ENCODE data around the gene UPK3BL1. TPM values are rescaled to one million over a fixed set of nuclear protein-coding genes. Genes with fewer than 3 reads are reported as not detected.
"Not testable (repeated sequence)": the region's sequence is repeated elsewhere in the genome, so short reads cannot be mapped to it uniquely, and the experiment has no call there.

Gene UPK3BL1, protein sequence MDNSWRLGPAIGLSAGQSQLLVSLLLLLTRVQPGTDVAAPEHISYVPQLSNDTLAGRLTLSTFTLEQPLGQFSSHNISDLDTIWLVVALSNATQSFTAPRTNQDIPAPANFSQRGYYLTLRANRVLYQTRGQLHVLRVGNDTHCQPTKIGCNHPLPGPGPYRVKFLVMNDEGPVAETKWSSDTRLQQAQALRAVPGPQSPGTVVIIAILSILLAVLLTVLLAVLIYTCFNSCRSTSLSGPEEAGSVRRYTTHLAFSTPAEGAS
- 10 to 100 TPM; 11.8 to 31.3 (median 22.0) TPM for total RNA-seq

DNA sequence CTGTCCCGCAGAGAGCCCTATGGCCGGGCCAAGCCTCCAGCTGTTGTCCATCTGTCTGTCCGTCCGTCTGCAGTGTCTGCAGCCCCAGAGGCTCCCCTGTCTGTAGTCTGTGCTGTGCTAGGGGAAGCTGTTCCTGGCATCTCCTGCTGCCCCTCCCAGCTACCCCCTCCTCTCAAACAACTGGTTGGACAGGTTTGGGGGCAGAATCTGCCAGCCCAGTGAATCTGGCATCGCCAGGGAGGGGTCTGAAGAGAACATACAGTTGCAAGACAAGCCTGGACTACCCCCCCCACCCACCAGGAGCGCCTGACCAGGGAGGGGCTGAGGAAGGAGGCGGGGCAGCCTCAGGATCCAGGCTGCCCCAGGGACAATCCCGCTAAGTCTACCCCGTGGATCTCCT lies at the start of gene UPK3BL1:
Gene UPK3BL1 (minus strand): TSS at position 101 of the 400 bp plus-strand sequence. CDS start 50 bp downstream, at position 51.
- intact Hi-C loops (cut with DNase I; ENCODE audit: low total_unique reads); H3K27me3 ChIP-seq; DNase-seq (ENCODE audit: low spot score in 2 of 2); H3K36me3 ChIP-seq; H3K4me1 ChIP-seq; H3K27ac ChIP-seq; H3K9me3 ChIP-seq; H3K4me3 ChIP-seq: not testable (repeated sequence)

GRCh38 chr7:102690602-102691001 lies 48.0 kb upstream of the UPK3BL1 start:
- H3K9me3 ChIP-seq; H3K4me1 ChIP-seq; H3K36me3 ChIP-seq; H3K27me3 ChIP-seq; DNase-seq (ENCODE audit: low spot score in 2 of 2); H3K27ac ChIP-seq; H3K4me3 ChIP-seq; intact Hi-C loops (cut with DNase I; ENCODE audit: low total_unique reads): not testable (repeated sequence)

DNA sequence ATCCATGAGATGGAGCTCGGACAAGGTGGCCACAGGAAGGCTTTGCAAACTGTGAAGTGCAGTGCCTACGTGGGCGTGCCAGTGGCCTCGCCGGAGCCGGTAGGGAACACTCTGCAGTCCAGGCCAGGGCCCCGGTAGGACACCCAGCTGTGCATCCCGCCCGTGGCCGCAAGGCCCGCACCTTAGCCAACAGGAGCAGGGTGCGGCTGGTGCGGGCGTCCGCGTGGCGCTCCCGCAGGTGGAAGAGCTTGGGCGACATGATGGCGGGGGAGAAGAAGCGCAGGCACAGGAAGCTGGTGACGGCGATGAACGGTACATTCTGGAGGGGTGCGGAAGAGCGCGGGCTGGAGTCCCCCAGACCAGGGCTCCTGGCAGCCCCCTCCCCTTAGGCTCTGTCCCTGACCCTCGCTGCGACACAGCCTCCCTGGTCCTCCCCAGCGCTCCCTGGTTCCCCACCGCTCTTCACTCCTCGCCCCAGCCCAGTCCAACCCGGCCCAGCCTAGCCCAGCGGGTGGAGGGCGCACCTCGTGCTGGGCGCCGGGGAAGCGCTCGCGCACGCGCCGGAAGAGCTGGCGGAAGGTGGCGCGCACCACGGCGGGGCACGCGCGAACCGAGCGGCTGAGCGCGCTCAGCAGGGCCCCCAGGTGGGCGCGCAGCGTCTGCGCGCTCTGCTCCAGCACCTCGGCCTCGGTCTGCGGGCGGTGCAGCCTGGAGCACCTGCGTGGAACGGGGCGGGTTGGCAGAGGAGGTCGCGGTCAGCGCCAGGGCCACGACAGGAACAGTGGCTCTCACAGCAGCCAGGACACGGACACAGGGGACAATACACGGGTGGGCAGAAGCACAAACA lies 47.1 kb upstream of the UPK3BL1 start:
- intact Hi-C loops (cut with DNase I; ENCODE audit: low total_unique reads); H3K36me3 ChIP-seq; H3K9me3 ChIP-seq; H3K27ac ChIP-seq; H3K4me1 ChIP-seq; H3K27me3 ChIP-seq; DNase-seq (ENCODE audit: low spot score in 2 of 2): not testable (repeated sequence)
- peak overlapping the region in 2 of 3 donors; percentile 3 to 37 for H3K4me3 ChIP-seq

GRCh38 chr7:102688299-102689036 lies 45.9 kb upstream of the UPK3BL1 start:
- H3K27ac ChIP-seq; H3K27me3 ChIP-seq; intact Hi-C loops (cut with DNase I; ENCODE audit: low total_unique reads); H3K4me3 ChIP-seq; H3K9me3 ChIP-seq; H3K4me1 ChIP-seq; DNase-seq (ENCODE audit: low spot score in 2 of 2); H3K36me3 ChIP-seq: not testable (repeated sequence)

- H3K27me3 ChIP-seq; H3K9me3 ChIP-seq; H3K4me1 ChIP-seq; H3K36me3 ChIP-seq; intact Hi-C loops (cut with DNase I; ENCODE audit: low total_unique reads); H3K27ac ChIP-seq; H3K4me3 ChIP-seq; DNase-seq (ENCODE audit: low spot score in 2 of 2): not testable (repeated sequence)
Measured at GRCh38 chr7:102682560-102682959, 40.0 kb upstream of the UPK3BL1 start.

DNA sequence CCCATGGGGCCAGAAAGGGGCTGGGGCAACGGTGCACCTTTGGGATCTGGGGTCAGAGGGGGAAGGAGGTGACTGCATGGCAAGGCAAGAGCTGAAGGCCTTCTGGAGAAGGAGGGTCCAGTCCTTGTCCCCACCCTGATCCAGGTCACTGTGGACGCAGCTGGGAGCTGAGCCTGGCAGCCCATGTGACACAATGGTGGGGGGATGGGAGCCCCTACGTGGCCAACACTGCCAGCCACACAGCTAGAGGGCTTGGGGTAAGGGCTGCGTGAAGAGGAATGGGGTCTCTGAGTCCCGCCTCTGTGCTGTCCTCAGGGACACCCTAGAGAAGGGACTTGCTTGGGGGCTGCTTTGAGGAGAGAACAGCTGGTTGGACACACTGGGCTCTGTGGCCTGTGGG lies 38.2 kb upstream of the UPK3BL1 start:
- H3K27me3 ChIP-seq; H3K36me3 ChIP-seq; DNase-seq (ENCODE audit: low spot score in 2 of 2); H3K4me1 ChIP-seq; intact Hi-C loops (cut with DNase I; ENCODE audit: low total_unique reads); H3K27ac ChIP-seq; H3K4me3 ChIP-seq; H3K9me3 ChIP-seq: not testable (repeated sequence)

DNA sequence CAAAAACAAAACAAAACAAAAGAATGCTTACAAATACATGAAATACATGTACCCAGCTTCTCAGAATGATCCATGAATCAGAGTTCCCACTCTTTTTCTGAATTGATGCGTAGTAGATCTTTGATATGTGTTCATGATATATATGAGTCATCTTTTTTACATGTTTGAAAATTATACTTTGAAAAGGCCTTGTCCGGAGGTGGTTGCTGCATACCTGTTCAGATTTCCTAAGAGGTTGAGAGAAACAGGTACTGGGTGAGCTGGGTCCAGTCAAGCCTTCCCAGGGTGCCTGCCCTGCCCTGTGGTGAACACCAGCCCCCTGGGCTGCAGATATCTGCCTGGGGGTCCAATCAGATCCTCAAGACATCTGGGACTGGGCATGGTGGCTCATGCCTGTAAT lies 33.0 kb upstream of the UPK3BL1 start:
- H3K27me3 ChIP-seq; H3K4me3 ChIP-seq; H3K9me3 ChIP-seq; H3K27ac ChIP-seq; H3K36me3 ChIP-seq; DNase-seq (ENCODE audit: low spot score in 2 of 2); H3K4me1 ChIP-seq; intact Hi-C loops (cut with DNase I; ENCODE audit: low total_unique reads): not testable (repeated sequence)

GRCh38 chr7:102673447-102674067 lies 31.0 kb upstream of the UPK3BL1 start:
- DNase-seq (ENCODE audit: low spot score in 2 of 2); H3K27ac ChIP-seq; H3K4me3 ChIP-seq; H3K4me1 ChIP-seq; intact Hi-C loops (cut with DNase I; ENCODE audit: low total_unique reads); H3K36me3 ChIP-seq; H3K9me3 ChIP-seq; H3K27me3 ChIP-seq: not testable (repeated sequence)

GRCh38 chr7:102671956-102672307 lies 29.3 kb upstream of the UPK3BL1 start:
- H3K9me3 ChIP-seq; DNase-seq (ENCODE audit: low spot score in 2 of 2); intact Hi-C loops (cut with DNase I; ENCODE audit: low total_unique reads); H3K36me3 ChIP-seq; H3K4me1 ChIP-seq; H3K27me3 ChIP-seq; H3K27ac ChIP-seq: not testable (repeated sequence)
- peak overlapping the region in 1 of 3 donors; percentile 63 for H3K4me3 ChIP-seq

DNA sequence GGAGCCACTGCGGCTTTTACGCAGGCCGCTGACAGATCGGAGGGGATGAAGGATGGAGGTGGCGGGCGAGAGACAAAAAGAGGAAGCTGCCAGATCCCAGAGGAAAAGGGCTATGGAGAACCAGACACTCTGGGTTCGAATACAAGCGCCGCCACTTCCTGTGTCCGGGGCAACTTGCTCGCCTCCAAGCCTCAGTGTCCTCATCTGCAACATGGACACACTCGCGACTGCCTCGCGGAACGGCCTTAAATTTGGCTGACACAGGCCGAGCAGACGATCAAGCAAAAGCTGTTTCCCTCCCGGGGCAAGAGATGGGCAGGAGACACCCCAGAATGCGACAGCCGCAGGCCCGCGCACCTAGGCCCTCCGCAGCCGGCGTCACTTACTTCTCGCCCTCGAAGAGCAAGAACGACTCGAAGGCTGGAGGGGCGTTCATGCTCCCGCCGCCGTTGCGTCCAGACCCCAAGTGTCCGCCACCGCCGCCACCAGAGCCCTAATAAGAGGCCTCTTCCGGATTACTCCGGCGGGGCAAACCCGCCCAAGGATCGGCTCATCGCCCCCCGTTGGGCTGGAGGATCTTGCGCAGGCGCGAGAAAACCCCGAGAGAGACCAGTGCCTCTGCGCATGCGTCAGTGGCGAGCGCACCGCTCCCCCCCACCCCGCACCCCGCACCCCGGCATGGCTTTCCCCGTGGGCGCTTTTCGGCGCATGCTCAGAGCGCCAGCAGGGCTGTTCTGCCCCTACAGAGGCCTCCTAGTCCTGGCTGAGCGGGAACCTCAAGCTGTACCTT lies 28.8 kb upstream of the UPK3BL1 start, which contains the start of gene POLR2J2:
Gene POLR2J2 (minus strand): TSS at position 498 of the 790 bp plus-strand sequence. CDS start 62 bp downstream, at position 436.
- DNase-seq (ENCODE audit: low spot score in 2 of 2), result peak in 1 of 2 donors; percentile 57
- H3K9me3 ChIP-seq; intact Hi-C loops (cut with DNase I; ENCODE audit: low total_unique reads); H3K36me3 ChIP-seq; H3K4me1 ChIP-seq; H3K27ac ChIP-seq; H3K27me3 ChIP-seq: not testable (repeated sequence)
- H3K4me3 ChIP-seq, result peak within 1 kb of the TSS; percentile 35 to 63 (median 45)

- H3K4me3 ChIP-seq; H3K27me3 ChIP-seq; H3K36me3 ChIP-seq; H3K27ac ChIP-seq; H3K9me3 ChIP-seq; H3K4me1 ChIP-seq; intact Hi-C loops (cut with DNase I; ENCODE audit: low total_unique reads); DNase-seq (ENCODE audit: low spot score in 2 of 2): not testable (repeated sequence)
Measured at GRCh38 chr7:102667523-102667922, 24.9 kb upstream of the UPK3BL1 start.

DNA sequence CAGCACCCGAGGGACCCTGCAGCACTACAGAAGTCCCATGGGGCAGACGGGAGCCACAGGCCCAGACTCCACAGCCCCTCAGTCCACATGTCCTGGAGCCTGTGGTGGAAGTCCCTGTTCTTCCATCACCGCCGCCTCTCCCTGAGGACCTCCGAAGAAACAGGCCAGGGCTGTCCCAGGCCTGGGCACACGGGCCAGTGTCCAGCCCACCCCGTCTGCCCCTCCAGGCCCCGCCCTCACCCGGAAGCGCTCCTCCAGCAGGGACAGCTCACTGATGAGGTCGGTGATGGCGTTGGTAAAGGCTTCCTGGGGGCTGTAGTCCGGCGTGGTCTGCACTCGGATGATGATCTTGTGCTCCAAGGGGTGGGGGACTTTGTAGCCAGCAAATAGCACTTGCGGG lies 24.3 kb upstream of the UPK3BL1 start:
- H3K27me3 ChIP-seq; H3K4me1 ChIP-seq; DNase-seq (ENCODE audit: low spot score in 2 of 2); intact Hi-C loops (cut with DNase I; ENCODE audit: low total_unique reads); H3K27ac ChIP-seq; H3K36me3 ChIP-seq; H3K9me3 ChIP-seq; H3K4me3 ChIP-seq: not testable (repeated sequence)
